Measurements from ENCODE around the gene ZMIZ1. TPM values are rescaled to one million over a fixed set of nuclear protein-coding genes. Genes with fewer than 3 reads are reported as not detected.

ZMIZ1 gene
- polyA plus RNA-seq, 1 donor from 2014 or later, result 26.8 TPM

DNA sequence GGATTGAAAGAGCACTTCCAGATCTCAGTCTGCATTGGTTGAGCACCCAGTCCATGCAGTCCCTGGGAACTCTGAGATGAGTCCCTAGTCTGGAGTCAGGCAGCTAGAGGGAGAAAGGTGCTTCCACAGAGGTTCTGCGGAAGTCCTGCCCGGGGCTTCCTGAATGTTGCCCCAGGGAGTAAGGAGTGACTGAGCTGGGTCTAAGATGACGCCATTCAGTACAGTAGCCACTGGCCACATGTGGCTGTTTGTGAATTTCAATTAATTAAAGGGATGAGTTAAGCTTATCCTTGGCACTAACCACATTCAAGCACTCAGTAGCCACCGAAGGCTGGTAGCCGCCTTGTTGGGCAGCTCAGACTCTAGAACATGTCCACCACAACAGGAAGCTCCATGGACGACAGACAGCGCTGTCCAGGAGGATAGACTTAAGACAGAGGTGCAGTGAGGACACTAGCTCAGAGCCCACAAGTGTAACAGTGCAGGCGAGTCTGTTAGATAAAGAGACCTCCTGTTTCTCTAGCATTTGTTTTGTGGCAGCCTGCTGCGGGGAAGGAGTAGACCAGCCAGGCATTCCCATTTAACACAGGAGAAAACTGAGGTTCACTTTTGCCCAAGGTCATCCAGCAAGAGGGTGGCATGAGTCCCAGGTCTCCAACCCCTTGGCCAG is 176.9 kb downstream of the ZMIZ1 start:
- Histone ChIP-seq H3K79me2 (replicated peaks; ENCODE audit: insufficient read depth, low read length) (peaks cover 75% of the 10 kb centered on the region), H3K4me2 (ENCODE audit: low read length) (peak overlapping the region; percentile 94), H3K9me3 (ENCODE audit: low read length) (no peaks in the 10 kb centered on the region), H3K9ac (ENCODE audit: low read length) (peak overlapping the region; percentile 7), H3K4me3 (ENCODE audit: low read length) (peak overlapping the region; percentile 78), H3K27me3 (ENCODE audit: insufficient read depth, low read depth, low read length) (no peaks in the 10 kb centered on the region), H2AFZ (ENCODE audit: low read depth, low read length) (no peak overlapping the region), H4K20me1 (ENCODE audit: insufficient read depth) (peaks cover 56% of the 10 kb centered on the region), H3K9me2 (ENCODE audit: insufficient read depth, low read length) (no peaks in the 10 kb centered on the region), H3K36me3 (ENCODE audit: insufficient read depth, low read length) (no peaks in the 10 kb centered on the region), H3F3A (ENCODE audit: insufficient read depth, low read length, poor library complexity, severe bottlenecking) (peaks cover 4% of the 10 kb centered on the region), H3K27ac (ENCODE audit: low read length) (peak overlapping the region; percentile 90)
- TF ChIP-seq RAD21 (conservative IDR thresholded peaks at IDR 0.05) (no peak), SMC3 (conservative IDR thresholded peaks at IDR 0.05; ENCODE audit: poor library complexity) (no peak), TAF1 (IDR thresholded peaks at IDR 0.05; ENCODE audit: low read depth) (no peak), MXI1 (conservative IDR thresholded peaks at IDR 0.05; ENCODE audit: poor library complexity, severe bottlenecking) (no peak), EZH2 (IDR thresholded peaks at IDR 0.05; ENCODE audit: borderline replicate concordance, insufficient read depth, low read length, poor library complexity, severe bottlenecking) (no peak), EP300 (conservative IDR thresholded peaks at IDR 0.05; ENCODE audit: poor library complexity, severe bottlenecking) (no peak), POLR2AphosphoS5 (IDR thresholded peaks at IDR 0.05) (no peak)
- TF ChIP-seq, protein P1, sequence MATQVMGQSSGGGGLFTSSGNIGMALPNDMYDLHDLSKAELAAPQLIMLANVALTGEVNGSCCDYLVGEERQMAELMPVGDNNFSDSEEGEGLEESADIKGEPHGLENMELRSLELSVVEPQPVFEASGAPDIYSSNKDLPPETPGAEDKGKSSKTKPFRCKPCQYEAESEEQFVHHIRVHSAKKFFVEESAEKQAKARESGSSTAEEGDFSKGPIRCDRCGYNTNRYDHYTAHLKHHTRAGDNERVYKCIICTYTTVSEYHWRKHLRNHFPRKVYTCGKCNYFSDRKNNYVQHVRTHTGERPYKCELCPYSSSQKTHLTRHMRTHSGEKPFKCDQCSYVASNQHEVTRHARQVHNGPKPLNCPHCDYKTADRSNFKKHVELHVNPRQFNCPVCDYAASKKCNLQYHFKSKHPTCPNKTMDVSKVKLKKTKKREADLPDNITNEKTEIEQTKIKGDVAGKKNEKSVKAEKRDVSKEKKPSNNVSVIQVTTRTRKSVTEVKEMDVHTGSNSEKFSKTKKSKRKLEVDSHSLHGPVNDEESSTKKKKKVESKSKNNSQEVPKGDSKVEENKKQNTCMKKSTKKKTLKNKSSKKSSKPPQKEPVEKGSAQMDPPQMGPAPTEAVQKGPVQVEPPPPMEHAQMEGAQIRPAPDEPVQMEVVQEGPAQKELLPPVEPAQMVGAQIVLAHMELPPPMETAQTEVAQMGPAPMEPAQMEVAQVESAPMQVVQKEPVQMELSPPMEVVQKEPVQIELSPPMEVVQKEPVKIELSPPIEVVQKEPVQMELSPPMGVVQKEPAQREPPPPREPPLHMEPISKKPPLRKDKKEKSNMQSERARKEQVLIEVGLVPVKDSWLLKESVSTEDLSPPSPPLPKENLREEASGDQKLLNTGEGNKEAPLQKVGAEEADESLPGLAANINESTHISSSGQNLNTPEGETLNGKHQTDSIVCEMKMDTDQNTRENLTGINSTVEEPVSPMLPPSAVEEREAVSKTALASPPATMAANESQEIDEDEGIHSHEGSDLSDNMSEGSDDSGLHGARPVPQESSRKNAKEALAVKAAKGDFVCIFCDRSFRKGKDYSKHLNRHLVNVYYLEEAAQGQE (IDR thresholded peaks at IDR 0.05; ENCODE audit: borderline replicate concordance), result no peak
- TF ChIP-seq, protein P2, sequence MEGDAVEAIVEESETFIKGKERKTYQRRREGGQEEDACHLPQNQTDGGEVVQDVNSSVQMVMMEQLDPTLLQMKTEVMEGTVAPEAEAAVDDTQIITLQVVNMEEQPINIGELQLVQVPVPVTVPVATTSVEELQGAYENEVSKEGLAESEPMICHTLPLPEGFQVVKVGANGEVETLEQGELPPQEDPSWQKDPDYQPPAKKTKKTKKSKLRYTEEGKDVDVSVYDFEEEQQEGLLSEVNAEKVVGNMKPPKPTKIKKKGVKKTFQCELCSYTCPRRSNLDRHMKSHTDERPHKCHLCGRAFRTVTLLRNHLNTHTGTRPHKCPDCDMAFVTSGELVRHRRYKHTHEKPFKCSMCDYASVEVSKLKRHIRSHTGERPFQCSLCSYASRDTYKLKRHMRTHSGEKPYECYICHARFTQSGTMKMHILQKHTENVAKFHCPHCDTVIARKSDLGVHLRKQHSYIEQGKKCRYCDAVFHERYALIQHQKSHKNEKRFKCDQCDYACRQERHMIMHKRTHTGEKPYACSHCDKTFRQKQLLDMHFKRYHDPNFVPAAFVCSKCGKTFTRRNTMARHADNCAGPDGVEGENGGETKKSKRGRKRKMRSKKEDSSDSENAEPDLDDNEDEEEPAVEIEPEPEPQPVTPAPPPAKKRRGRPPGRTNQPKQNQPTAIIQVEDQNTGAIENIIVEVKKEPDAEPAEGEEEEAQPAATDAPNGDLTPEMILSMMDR (IDR thresholded peaks at IDR 0.05; ENCODE audit: poor library complexity, severe bottlenecking), result no peak

DNA sequence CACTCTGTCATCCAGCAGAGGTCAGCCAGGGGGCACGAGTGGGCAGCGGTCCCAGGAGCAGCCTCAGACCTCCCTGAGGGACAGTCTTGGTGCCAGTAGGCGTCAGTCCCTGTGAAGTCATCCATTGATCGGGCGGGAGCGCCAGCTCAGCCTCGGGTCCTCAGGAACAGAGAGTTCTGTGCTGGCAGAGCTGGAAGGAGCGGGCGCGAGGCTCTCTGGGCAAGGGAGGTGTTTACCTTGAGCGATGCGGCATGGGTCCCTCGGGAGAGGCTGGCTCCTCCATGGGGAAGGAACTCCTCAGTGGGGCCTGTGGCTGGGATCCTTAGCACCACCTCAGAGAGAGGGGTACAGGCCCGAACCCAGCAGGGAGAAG is 177.4 kb downstream of the ZMIZ1 start:
- Histone ChIP-seq H3K9me3 (ENCODE audit: low read length) (no peaks in the 10 kb centered on the region), H3K9me2 (ENCODE audit: insufficient read depth, low read length) (no peaks in the 10 kb centered on the region), H3K27ac (ENCODE audit: low read length) (no peak overlapping the region), H3K27me3 (ENCODE audit: insufficient read depth, low read depth, low read length) (no peaks in the 10 kb centered on the region), H2AFZ (ENCODE audit: low read depth, low read length) (no peak overlapping the region), H3F3A (ENCODE audit: insufficient read depth, low read length, poor library complexity, severe bottlenecking) (peaks cover 4% of the 10 kb centered on the region), H3K4me3 (ENCODE audit: low read length) (peak overlapping the region; percentile 78), H3K9ac (ENCODE audit: low read length) (no peak overlapping the region), H3K4me2 (ENCODE audit: low read length) (no peak overlapping the region), H4K20me1 (ENCODE audit: insufficient read depth) (peaks cover 58% of the 10 kb centered on the region), H3K36me3 (ENCODE audit: insufficient read depth, low read length) (no peaks in the 10 kb centered on the region), H3K79me2 (replicated peaks; ENCODE audit: insufficient read depth, low read length) (peaks cover 78% of the 10 kb centered on the region)
- TF ChIP-seq MXI1 (conservative IDR thresholded peaks at IDR 0.05; ENCODE audit: poor library complexity, severe bottlenecking) (no peak), EZH2 (IDR thresholded peaks at IDR 0.05; ENCODE audit: borderline replicate concordance, insufficient read depth, low read length, poor library complexity, severe bottlenecking) (no peak), TAF1 (IDR thresholded peaks at IDR 0.05; ENCODE audit: low read depth) (no peak), SMC3 (conservative IDR thresholded peaks at IDR 0.05; ENCODE audit: poor library complexity) (no peak), EP300 (conservative IDR thresholded peaks at IDR 0.05; ENCODE audit: poor library complexity, severe bottlenecking) (no peak), RAD21 (conservative IDR thresholded peaks at IDR 0.05) (no peak), POLR2AphosphoS5 (IDR thresholded peaks at IDR 0.05) (no peak)
- TF ChIP-seq, protein P2 (IDR thresholded peaks at IDR 0.05; ENCODE audit: poor library complexity, severe bottlenecking), result no peak
- TF ChIP-seq, protein P1 (IDR thresholded peaks at IDR 0.05; ENCODE audit: borderline replicate concordance), result no peak
